ENCODE data around the gene ARID1B. TPM values are rescaled to one million over a fixed set of nuclear protein-coding genes. Genes with fewer than 3 reads are reported as not detected.

Gene ARID1B
- total RNA-seq, 1 experiment from 2014 or later: 63.9 TPM

DNA sequence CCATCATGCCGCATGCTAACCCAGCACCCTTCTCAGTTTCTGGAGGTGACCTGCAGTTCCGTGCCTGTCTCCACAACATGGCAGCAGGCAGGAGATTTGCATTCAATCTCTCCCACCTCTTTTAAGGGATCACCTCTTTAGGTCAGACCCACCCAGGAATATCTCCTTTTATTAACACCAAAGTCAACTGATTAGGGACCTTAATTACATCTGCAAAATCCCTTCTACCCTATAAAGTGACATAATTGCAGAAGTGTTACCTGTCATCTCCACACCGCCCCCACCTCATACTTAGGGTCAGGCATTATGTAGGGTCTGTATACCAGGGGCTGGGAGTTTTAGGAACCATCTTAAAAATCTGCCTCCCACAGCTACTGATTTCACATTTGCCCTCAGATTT lies 278.7 kb downstream of the ARID1B start:
- BruUV-seq (replicated peaks): no TSS peak
- CTCF ChIA-PET: interaction anchor here (3.1 kb wide), 1 partner anchor 10 kb away, joined by 19 read pairs; no protein-coding TSS in a partner anchor

DNA sequence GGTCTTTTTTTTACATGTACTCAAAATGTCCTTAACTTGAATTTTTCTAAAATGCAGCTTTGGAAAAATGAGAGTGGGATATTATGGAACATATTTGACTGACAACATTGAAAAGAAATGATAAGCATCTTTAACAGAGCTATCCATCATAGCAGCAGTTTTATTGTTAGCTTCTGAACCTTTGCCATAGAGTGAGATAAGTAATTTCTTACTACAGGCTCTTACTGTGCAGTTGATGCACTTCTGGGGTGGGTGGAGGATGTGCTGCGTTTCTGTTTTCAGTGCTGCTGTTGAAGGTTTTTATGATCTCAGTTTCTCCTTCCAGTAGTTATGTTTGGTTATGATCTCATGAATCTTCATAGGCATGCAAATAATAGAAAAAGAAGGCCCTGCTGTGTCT lies 279.1 kb downstream of the ARID1B start:
- CTCF ChIA-PET: interaction anchor here (3.1 kb wide), 1 partner anchor 10 kb away, joined by 19 read pairs; no protein-coding TSS in a partner anchor
- TF ChIP-seq, protein P1, sequence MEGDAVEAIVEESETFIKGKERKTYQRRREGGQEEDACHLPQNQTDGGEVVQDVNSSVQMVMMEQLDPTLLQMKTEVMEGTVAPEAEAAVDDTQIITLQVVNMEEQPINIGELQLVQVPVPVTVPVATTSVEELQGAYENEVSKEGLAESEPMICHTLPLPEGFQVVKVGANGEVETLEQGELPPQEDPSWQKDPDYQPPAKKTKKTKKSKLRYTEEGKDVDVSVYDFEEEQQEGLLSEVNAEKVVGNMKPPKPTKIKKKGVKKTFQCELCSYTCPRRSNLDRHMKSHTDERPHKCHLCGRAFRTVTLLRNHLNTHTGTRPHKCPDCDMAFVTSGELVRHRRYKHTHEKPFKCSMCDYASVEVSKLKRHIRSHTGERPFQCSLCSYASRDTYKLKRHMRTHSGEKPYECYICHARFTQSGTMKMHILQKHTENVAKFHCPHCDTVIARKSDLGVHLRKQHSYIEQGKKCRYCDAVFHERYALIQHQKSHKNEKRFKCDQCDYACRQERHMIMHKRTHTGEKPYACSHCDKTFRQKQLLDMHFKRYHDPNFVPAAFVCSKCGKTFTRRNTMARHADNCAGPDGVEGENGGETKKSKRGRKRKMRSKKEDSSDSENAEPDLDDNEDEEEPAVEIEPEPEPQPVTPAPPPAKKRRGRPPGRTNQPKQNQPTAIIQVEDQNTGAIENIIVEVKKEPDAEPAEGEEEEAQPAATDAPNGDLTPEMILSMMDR (IDR thresholded peaks at IDR 0.05; ENCODE audit: unreplicated experiment): no peak
- H3K36me3 Mint-ChIP-seq (ENCODE audit: insufficient read depth, unreplicated experiment): no peaks in the 10 kb centered on the region
- no peak overlapping the region for H3K27ac Mint-ChIP-seq (ENCODE audit: low read depth, unreplicated experiment)
- no peaks in the 10 kb centered on the region for H3K27me3 Mint-ChIP-seq (ENCODE audit: insufficient read depth, unreplicated experiment)
- intact Hi-C loops (cut with micrococcal nuclease): no loop called here
- H3K9me3 Mint-ChIP-seq (ENCODE audit: unreplicated experiment): no peaks in the 10 kb centered on the region
- POLR2A ChIA-PET: interaction anchor here (0.7 to 1.1 kb wide), 3 partner anchors 19 to 1026 kb away, joined by 3 to 4 read pairs (median 3); no protein-coding TSS in a partner anchor
- no peaks in the 10 kb centered on the region for H3K4me1 Mint-ChIP-seq (ENCODE audit: insufficient read depth, unreplicated experiment)
- no peak for DNase-seq (ENCODE audit: unreplicated experiment)
- H3K4me3 Mint-ChIP-seq (ENCODE audit: unreplicated experiment): no peak overlapping the region
- BruUV-seq (replicated peaks): no TSS peak

More for the DNA sequence above, 278.7 kb downstream of the ARID1B start:
- H3K9me3 Mint-ChIP-seq (ENCODE audit: unreplicated experiment): no peaks in the 10 kb centered on the region
- no peaks in the 10 kb centered on the region for H3K27me3 Mint-ChIP-seq (ENCODE audit: insufficient read depth, unreplicated experiment)
- peaks cover 4% of the 10 kb centered on the region for H3K36me3 Mint-ChIP-seq (ENCODE audit: insufficient read depth, unreplicated experiment)
- DNase-seq (ENCODE audit: unreplicated experiment): no peak
- intact Hi-C loops (cut with micrococcal nuclease): no loop called here
- no peak overlapping the region for H3K27ac Mint-ChIP-seq (ENCODE audit: low read depth, unreplicated experiment)
- no peak overlapping the region for H3K4me3 Mint-ChIP-seq (ENCODE audit: unreplicated experiment)
- H3K4me1 Mint-ChIP-seq (ENCODE audit: insufficient read depth, unreplicated experiment): no peaks in the 10 kb centered on the region
- TF ChIP-seq, protein P1 (IDR thresholded peaks at IDR 0.05; ENCODE audit: unreplicated experiment): no peak
- POLR2A ChIA-PET: interaction anchor here (1.0 to 1.1 kb wide), 2 partner anchors 19 to 34 kb away, joined by 3 to 4 read pairs; no protein-coding TSS in a partner anchor

DNA sequence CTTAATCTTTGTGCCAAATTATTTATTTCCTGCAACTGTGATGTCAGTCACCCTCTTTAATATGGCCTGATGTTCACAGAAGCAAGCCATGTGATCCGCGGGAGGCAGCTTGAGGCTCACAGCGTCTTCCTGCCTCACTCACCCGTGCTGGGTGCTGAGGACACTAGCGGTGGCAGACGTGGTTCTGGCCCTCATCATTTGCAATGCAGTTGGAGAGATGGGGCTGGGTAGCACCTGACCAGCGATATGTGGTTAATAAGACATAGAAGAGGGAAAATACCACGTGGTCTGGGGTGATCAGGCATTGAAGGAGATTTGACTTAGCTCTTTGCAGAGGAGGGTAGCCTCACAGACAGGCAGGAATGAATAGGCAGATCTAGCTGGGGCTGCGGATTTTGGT lies 281.4 kb downstream of the ARID1B start:
- Mint-ChIP-seq H3K27me3 (ENCODE audit: insufficient read depth, unreplicated experiment) (no peaks in the 10 kb centered on the region), H3K4me1 (ENCODE audit: insufficient read depth, unreplicated experiment) (no peaks in the 10 kb centered on the region), H3K27ac (ENCODE audit: low read depth, unreplicated experiment) (no peak overlapping the region), H3K36me3 (ENCODE audit: insufficient read depth, unreplicated experiment) (no peaks in the 10 kb centered on the region), H3K9me3 (ENCODE audit: unreplicated experiment) (no peaks in the 10 kb centered on the region), H3K4me3 (ENCODE audit: unreplicated experiment) (no peak overlapping the region)
- CTCF ChIA-PET: no interaction called here
- DNase-seq (ENCODE audit: unreplicated experiment): no peak
- POLR2A ChIA-PET: interaction anchor here (0.6 kb wide), 1 partner anchor 29 kb away, joined by 3 read pairs; no protein-coding TSS in a partner anchor
- TF ChIP-seq, protein P1 (IDR thresholded peaks at IDR 0.05; ENCODE audit: unreplicated experiment): no peak
- intact Hi-C loops (cut with micrococcal nuclease): no loop called here
- BruUV-seq (replicated peaks): no TSS peak

DNA sequence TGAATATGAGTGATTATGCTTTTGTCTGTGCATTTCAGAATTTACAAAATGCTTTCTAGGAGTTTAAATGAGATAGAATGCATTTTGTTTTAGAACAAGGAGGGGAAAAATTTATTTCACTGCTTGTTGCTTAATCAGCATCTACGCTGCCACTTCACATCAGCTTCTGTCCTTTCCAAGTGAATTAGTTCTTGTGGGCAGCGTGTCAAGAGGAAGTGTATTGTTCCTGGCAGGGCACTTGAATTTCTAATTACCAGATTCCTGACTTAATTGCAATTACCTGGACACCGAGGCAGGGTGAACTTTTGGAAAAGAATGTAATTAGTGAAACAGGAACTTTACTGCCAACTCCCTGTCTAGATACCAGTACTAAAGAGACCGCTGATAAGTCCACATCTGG lies 282.6 kb downstream of the ARID1B start:
- DNase-seq (ENCODE audit: unreplicated experiment): no peak
- Mint-ChIP-seq H3K27ac (ENCODE audit: low read depth, unreplicated experiment) (no peak overlapping the region), H3K36me3 (ENCODE audit: insufficient read depth, unreplicated experiment) (no peaks in the 10 kb centered on the region), H3K4me1 (ENCODE audit: insufficient read depth, unreplicated experiment) (no peaks in the 10 kb centered on the region), H3K27me3 (ENCODE audit: insufficient read depth, unreplicated experiment) (no peaks in the 10 kb centered on the region), H3K9me3 (ENCODE audit: unreplicated experiment) (no peaks in the 10 kb centered on the region), H3K4me3 (ENCODE audit: unreplicated experiment) (no peak overlapping the region)
- ChIA-PET POLR2A (interaction anchor here (0.8 to 1.0 kb wide), 3 partner anchors 14 to 339 kb away, joined by 3 read pairs; no protein-coding TSS in a partner anchor), CTCF (interaction anchor here (0.6 kb wide), 1 partner anchor 1076 kb away, joined by 3 read pairs; no protein-coding TSS in a partner anchor)
- TF ChIP-seq, protein P1 (IDR thresholded peaks at IDR 0.05; ENCODE audit: unreplicated experiment): no peak
- intact Hi-C loops (cut with micrococcal nuclease): no loop called here
- BruUV-seq (replicated peaks): no TSS peak

Measured in MCF 10A (cell line).